Epithelial cell of prostate (primary cell): ENCODE data around the gene PSEN2.

Experiments
- DNase-seq: peaks from one replicate; pipeline ENCODE4 v3.0.0-alpha.2; 2011; ENCODE audit warnings: low read depth, low spot score
- H3K27ac ChIP-seq: fragments of 450-650 bp; 2 replicates; pipeline ENCODE4 v1.5.1; 2017; ENCODE audit warnings: mild to moderate bottlenecking

Gene PSEN2

GRCh38 chr1:226945106-226945857 is 74.9 kb downstream of the PSEN2 start:
- no peak for DNase-seq
- no peak overlapping the region for H3K27ac ChIP-seq
